ENCODE data around the gene SMG1. TPM values are rescaled to one million over a fixed set of nuclear protein-coding genes. Genes with fewer than 3 reads are reported as not detected.

SMG1 gene
- total RNA-seq, 1 experiment from 2014 or later, result 72.7 TPM

DNA sequence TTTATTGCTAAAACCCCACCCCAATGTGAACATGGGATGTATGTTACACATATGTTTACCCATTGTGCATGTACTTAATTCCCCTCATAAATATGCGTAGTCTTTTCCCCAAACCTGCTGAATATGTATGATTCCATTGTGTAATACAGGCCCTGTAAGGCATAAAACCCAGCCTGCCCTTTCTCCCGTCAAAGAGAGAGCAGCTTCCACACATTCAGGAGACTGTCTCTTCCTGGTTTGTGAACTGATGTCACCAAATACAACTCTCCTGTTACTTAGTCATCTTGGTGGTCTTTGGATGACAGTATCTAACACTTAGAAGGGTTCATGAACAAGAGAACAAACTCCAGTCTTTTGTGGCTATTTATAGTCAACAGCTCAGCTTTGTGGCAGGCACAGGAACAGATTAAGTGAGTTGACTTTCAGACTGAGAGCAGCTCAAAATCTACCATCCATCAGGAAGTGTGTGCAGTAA lies 32.9 kb upstream of the SMG1 start:
- no peak for TF ChIP-seq TCF7L2 (IDR thresholded peaks at IDR 0.05; ENCODE audit: borderline replicate concordance, extremely low read depth, insufficient read depth, insufficient read length)
- TF ChIP-seq ZFX (IDR thresholded peaks at IDR 0.05), result no peak
- TF ChIP-seq, protein P1, sequence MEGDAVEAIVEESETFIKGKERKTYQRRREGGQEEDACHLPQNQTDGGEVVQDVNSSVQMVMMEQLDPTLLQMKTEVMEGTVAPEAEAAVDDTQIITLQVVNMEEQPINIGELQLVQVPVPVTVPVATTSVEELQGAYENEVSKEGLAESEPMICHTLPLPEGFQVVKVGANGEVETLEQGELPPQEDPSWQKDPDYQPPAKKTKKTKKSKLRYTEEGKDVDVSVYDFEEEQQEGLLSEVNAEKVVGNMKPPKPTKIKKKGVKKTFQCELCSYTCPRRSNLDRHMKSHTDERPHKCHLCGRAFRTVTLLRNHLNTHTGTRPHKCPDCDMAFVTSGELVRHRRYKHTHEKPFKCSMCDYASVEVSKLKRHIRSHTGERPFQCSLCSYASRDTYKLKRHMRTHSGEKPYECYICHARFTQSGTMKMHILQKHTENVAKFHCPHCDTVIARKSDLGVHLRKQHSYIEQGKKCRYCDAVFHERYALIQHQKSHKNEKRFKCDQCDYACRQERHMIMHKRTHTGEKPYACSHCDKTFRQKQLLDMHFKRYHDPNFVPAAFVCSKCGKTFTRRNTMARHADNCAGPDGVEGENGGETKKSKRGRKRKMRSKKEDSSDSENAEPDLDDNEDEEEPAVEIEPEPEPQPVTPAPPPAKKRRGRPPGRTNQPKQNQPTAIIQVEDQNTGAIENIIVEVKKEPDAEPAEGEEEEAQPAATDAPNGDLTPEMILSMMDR (IDR thresholded peaks at IDR 0.05 in 2 of 3, conservative IDR thresholded peaks at IDR 0.05 in 1 of 3; ENCODE audit: borderline replicate concordance in 1 of 3, insufficient read depth in 1 of 3, low read depth in 2 of 3, low read length in 2 of 3), result no peak
- no peak for TF ChIP-seq ELF1 (IDR thresholded peaks at IDR 0.05; ENCODE audit: borderline replicate concordance, low read depth)
- TF ChIP-seq, protein P2, sequence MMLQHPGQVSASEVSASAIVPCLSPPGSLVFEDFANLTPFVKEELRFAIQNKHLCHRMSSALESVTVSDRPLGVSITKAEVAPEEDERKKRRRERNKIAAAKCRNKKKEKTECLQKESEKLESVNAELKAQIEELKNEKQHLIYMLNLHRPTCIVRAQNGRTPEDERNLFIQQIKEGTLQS (IDR thresholded peaks at IDR 0.05), result no peak
- TF ChIP-seq, protein P3, sequence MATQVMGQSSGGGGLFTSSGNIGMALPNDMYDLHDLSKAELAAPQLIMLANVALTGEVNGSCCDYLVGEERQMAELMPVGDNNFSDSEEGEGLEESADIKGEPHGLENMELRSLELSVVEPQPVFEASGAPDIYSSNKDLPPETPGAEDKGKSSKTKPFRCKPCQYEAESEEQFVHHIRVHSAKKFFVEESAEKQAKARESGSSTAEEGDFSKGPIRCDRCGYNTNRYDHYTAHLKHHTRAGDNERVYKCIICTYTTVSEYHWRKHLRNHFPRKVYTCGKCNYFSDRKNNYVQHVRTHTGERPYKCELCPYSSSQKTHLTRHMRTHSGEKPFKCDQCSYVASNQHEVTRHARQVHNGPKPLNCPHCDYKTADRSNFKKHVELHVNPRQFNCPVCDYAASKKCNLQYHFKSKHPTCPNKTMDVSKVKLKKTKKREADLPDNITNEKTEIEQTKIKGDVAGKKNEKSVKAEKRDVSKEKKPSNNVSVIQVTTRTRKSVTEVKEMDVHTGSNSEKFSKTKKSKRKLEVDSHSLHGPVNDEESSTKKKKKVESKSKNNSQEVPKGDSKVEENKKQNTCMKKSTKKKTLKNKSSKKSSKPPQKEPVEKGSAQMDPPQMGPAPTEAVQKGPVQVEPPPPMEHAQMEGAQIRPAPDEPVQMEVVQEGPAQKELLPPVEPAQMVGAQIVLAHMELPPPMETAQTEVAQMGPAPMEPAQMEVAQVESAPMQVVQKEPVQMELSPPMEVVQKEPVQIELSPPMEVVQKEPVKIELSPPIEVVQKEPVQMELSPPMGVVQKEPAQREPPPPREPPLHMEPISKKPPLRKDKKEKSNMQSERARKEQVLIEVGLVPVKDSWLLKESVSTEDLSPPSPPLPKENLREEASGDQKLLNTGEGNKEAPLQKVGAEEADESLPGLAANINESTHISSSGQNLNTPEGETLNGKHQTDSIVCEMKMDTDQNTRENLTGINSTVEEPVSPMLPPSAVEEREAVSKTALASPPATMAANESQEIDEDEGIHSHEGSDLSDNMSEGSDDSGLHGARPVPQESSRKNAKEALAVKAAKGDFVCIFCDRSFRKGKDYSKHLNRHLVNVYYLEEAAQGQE (IDR thresholded peaks at IDR 0.05; ENCODE audit: low read depth), result no peak
- no peak for TF ChIP-seq EGR1 (IDR thresholded peaks at IDR 0.05; ENCODE audit: low read depth)
- no peak for TF ChIP-seq POLR2AphosphoS5 (IDR thresholded peaks at IDR 0.05; ENCODE audit: low read depth, low read length)
- no peak for TF ChIP-seq YY1 (IDR thresholded peaks at IDR 0.05; ENCODE audit: extremely low read depth, insufficient replicate concordance, low read depth, low read length)
- no peak for TF ChIP-seq FOSL1 (IDR thresholded peaks at IDR 0.05; ENCODE audit: low read depth)
- TF ChIP-seq CEBPB (IDR thresholded peaks at IDR 0.05; ENCODE audit: low read depth), result no peak
- no peak for TF ChIP-seq JUND (IDR thresholded peaks at IDR 0.05)
- no peaks in the 10 kb centered on the region for H3K79me2 ChIP-seq (ENCODE audit: insufficient read depth, low read length)
- H2AFZ ChIP-seq (ENCODE audit: low read depth, low read length, poor library complexity, severe bottlenecking), result no peak overlapping the region
- H3K9me3 ChIP-seq (ENCODE audit: control insufficient read depth in 1 of 2, insufficient read depth in 1 of 2, low read depth in 1 of 2, low read length in 2 of 2), result no peaks in the 10 kb centered on the region
- H3K36me3 ChIP-seq (ENCODE audit: control insufficient read depth in 1 of 2, insufficient read depth in 2 of 2, low read length in 2 of 2), result no peaks in the 10 kb centered on the region
- H3K27ac ChIP-seq (ENCODE audit: low read depth, low read length), result no peak overlapping the region
- POLR2A ChIA-PET, result interaction anchor here (0.9 kb wide), 1 partner anchor 15 kb away, joined by 3 read pairs; no protein-coding TSS in a partner anchor
- no peak overlapping the region for H3K9ac ChIP-seq (ENCODE audit: low read length)
- H4K20me1 ChIP-seq (ENCODE audit: insufficient read depth), result no peaks in the 10 kb centered on the region
- RAD21 ChIA-PET (ENCODE audit: low non-redundant PET in 1 of 2, low total read pairs in 2 of 2, uncharacterized antibody in 2 of 2, unreplicated experiment in 2 of 2), result no interaction called here
- H3K27me3 ChIP-seq (ENCODE audit: insufficient read depth, low read length), result no peaks in the 10 kb centered on the region
- no peak for DNase-seq (ENCODE audit: low read depth, low spot score)
- intact Hi-C loops (cut with micrococcal nuclease), result no loop called here
- no TSS peak for BruUV-seq (replicated peaks)
- no peak overlapping the region for H3K4me3 ChIP-seq (replicated peaks in 1 of 2; ENCODE audit: low read depth in 1 of 2, low read length in 2 of 2)
- H3K4me1 ChIP-seq (ENCODE audit: control insufficient read depth in 1 of 2, insufficient read depth in 2 of 2, low read length in 2 of 2), result no peaks in the 10 kb centered on the region
- no peak for ATAC-seq
- no peak overlapping the region for H3K4me2 ChIP-seq (ENCODE audit: low read length)
- no peaks in the 10 kb centered on the region for H3K9me2 ChIP-seq (ENCODE audit: insufficient read depth)
- CTCF ChIA-PET, result no interaction called here

Measured in HCT116 (cell line).